Mucosa of stomach (tissue), 1 donor: Measurements from ENCODE around the gene LEAP2.

Experiments used
- H3K27me3 ChIP-seq: one replicate; pipeline ENCODE4 v1.7.0; 2013; ENCODE audit warnings: mild to moderate bottlenecking, low read length; ENCODE audit not compliant: control insufficient read depth, insufficient read depth
- H3K36me3 ChIP-seq: one replicate; pipeline ENCODE4 v1.7.0; 2013; ENCODE audit warnings: low read length; ENCODE audit not compliant: control insufficient read depth, insufficient read depth
- H3K4me1 ChIP-seq: one replicate; pipeline ENCODE4 v1.7.0; 2013; ENCODE audit warnings: mild to moderate bottlenecking, low read length; ENCODE audit not compliant: control insufficient read depth, insufficient read depth
- H3K4me3 ChIP-seq: one replicate; pipeline ENCODE4 v1.7.0; 2013; ENCODE audit warnings: low read length
- H3K9ac ChIP-seq: one replicate; pipeline ENCODE4 v1.7.0; 2013; ENCODE audit warnings: mild to moderate bottlenecking, low read length, moderate library complexity
- H3K9me3 ChIP-seq: one replicate; pipeline ENCODE4 v1.7.0; 2013; ENCODE audit warnings: mild to moderate bottlenecking, low read length, moderate library complexity; ENCODE audit not compliant: control insufficient read depth
- donor health status: Pancreatic carcinoma.

The LEAP2 gene

GRCh38 chr5:132873119-132873929 lies at the start of gene LEAP2:
LEAP2 (plus strand) TSS chr5:132873668; CDS start chr5:132873695, 27 bp downstream.
- no peaks in the 10 kb centered on the region for H3K9me3 ChIP-seq
- no peak within 1 kb of the TSS for H3K9ac ChIP-seq
- peaks cover 28% of the 10 kb centered on the region for H3K4me1 ChIP-seq
- H3K4me3 ChIP-seq = no peak within 1 kb of the TSS
- H3K27me3 ChIP-seq = no peaks in the 10 kb centered on the region
- no peaks in the 10 kb centered on the region for H3K36me3 ChIP-seq

- H3K9ac ChIP-seq = no peak overlapping the region
- H3K4me1 ChIP-seq = peaks cover 25% of the 10 kb centered on the region
- no peak overlapping the region for H3K4me3 ChIP-seq
- H3K27me3 ChIP-seq = peaks cover 6% of the 10 kb centered on the region
- H3K36me3 ChIP-seq = no peaks in the 10 kb centered on the region
- H3K9me3 ChIP-seq = no peaks in the 10 kb centered on the region
Measured at GRCh38 chr5:132824426-132824825, 49.0 kb upstream of the LEAP2 start.

- peaks cover 20% of the 10 kb centered on the region for H3K4me1 ChIP-seq
- no peaks in the 10 kb centered on the region for H3K9me3 ChIP-seq
- no peak overlapping the region for H3K9ac ChIP-seq
- no peaks in the 10 kb centered on the region for H3K36me3 ChIP-seq
- no peak overlapping the region for H3K4me3 ChIP-seq
- peaks cover 6% of the 10 kb centered on the region for H3K27me3 ChIP-seq
Measured at GRCh38 chr5:132825033-132825833, 48.2 kb upstream of the LEAP2 start.

- Histone ChIP-seq H3K9me3 (no peaks in the 10 kb centered on the region), H3K36me3 (no peaks in the 10 kb centered on the region), H3K4me3 (no peak overlapping the region), H3K4me1 (peaks cover 22% of the 10 kb centered on the region), H3K27me3 (peaks cover 6% of the 10 kb centered on the region), H3K9ac (no peak overlapping the region)
Measured at GRCh38 chr5:132825834-132826391, 47.6 kb upstream of the LEAP2 start.

GRCh38 chr5:132826424-132827082 lies 46.9 kb upstream of the LEAP2 start:
- H3K9ac ChIP-seq = no peak overlapping the region
- no peaks in the 10 kb centered on the region for H3K9me3 ChIP-seq
- H3K4me1 ChIP-seq = peaks cover 29% of the 10 kb centered on the region
- peaks cover 6% of the 10 kb centered on the region for H3K27me3 ChIP-seq
- no peaks in the 10 kb centered on the region for H3K36me3 ChIP-seq
- H3K4me3 ChIP-seq = no peak overlapping the region

- H3K4me1 ChIP-seq = peaks cover 25% of the 10 kb centered on the region
- H3K36me3 ChIP-seq = no peaks in the 10 kb centered on the region
- peaks cover 6% of the 10 kb centered on the region for H3K27me3 ChIP-seq
- H3K4me3 ChIP-seq = no peak overlapping the region
- no peak overlapping the region for H3K9ac ChIP-seq
- no peaks in the 10 kb centered on the region for H3K9me3 ChIP-seq
Measured at GRCh38 chr5:132827943-132828673, 45.4 kb upstream of the LEAP2 start.

- Histone ChIP-seq H3K9ac (peak overlapping the region; percentile 83), H3K36me3 (no peaks in the 10 kb centered on the region), H3K9me3 (no peaks in the 10 kb centered on the region), H3K4me3 (peak overlapping the region; percentile 89), H3K27me3 (peaks cover 2% of the 10 kb centered on the region), H3K4me1 (peaks cover 21% of the 10 kb centered on the region)
Measured at GRCh38 chr5:132828846-132829494, 44.5 kb upstream of the LEAP2 start.

- peak overlapping the region; percentile 89 for H3K4me3 ChIP-seq
- H3K4me1 ChIP-seq = peaks cover 21% of the 10 kb centered on the region
- H3K9me3 ChIP-seq = no peaks in the 10 kb centered on the region
- H3K27me3 ChIP-seq = no peaks in the 10 kb centered on the region
- peak overlapping the region; percentile 83 for H3K9ac ChIP-seq
- no peaks in the 10 kb centered on the region for H3K36me3 ChIP-seq
Measured at GRCh38 chr5:132829742-132830435, 43.6 kb upstream of the LEAP2 start.

- H3K9me3 ChIP-seq = no peaks in the 10 kb centered on the region
- peak within 1 kb of the TSS; percentile 83 for H3K9ac ChIP-seq
- H3K27me3 ChIP-seq = no peaks in the 10 kb centered on the region
- peak within 1 kb of the TSS; percentile 89 for H3K4me3 ChIP-seq
- H3K4me1 ChIP-seq = peaks cover 21% of the 10 kb centered on the region
- H3K36me3 ChIP-seq = no peaks in the 10 kb centered on the region
Measured at GRCh38 chr5:132830436-132831094, 42.9 kb upstream of the LEAP2 start, which contains the start of gene SHROOM1. SHROOM1 (minus strand) TSS chr5:132830647; CDS start chr5:132826140, 4,507 bp downstream.

- H3K4me3 ChIP-seq = no peak overlapping the region
- H3K9me3 ChIP-seq = no peaks in the 10 kb centered on the region
- peaks cover 21% of the 10 kb centered on the region for H3K4me1 ChIP-seq
- H3K9ac ChIP-seq = peak overlapping the region; percentile 83
- H3K27me3 ChIP-seq = no peaks in the 10 kb centered on the region
- no peaks in the 10 kb centered on the region for H3K36me3 ChIP-seq
Measured at GRCh38 chr5:132831095-132831860, 42.2 kb upstream of the LEAP2 start.
